Measurements from ENCODE around the gene VPS13D. TPM values are rescaled to one million over a fixed set of nuclear protein-coding genes. Genes with fewer than 3 reads are reported as not detected.

Gene VPS13D
- total and polyA plus RNA-seq, 2 donors (not counting 3 experiments of a cell fraction or from before 2014, with no cell fraction given): 13.6 to 48.5 TPM

GRCh38 chr1:12505639-12506280, 275.9 kb downstream of the VPS13D start:
- ChIA-PET CTCF (interaction anchor here (0.7 kb wide), 1 partner anchor 96 kb away, joined by 3 read pairs; no protein-coding TSS in a partner anchor), POLR2A (no interaction called here)
- no peak overlapping the region for H2AFZ ChIP-seq (ENCODE audit: low read depth, low read length)
- FAIRE-seq (no peak), DNase-seq (ENCODE audit: low read depth, low spot score) (no peak)
- H3K4me1 ChIP-seq (ENCODE audit: control insufficient read depth, extremely low read depth, insufficient read depth, low read length): peaks cover 19% of the 10 kb centered on the region
- no peak overlapping the region for H3K27ac ChIP-seq (ENCODE audit: insufficient read depth, low read depth, low read length)
- H3K79me2 ChIP-seq (ENCODE audit: control insufficient read depth, insufficient read depth, low read length): no peaks in the 10 kb centered on the region
- H3K4me3 ChIP-seq (replicated peaks in 1 of 3; ENCODE audit: insufficient read depth in 1 of 3, low read depth in 1 of 3, low read length in 3 of 3): no peak overlapping the region
- no peak overlapping the region for H3K9ac ChIP-seq (replicated peaks; ENCODE audit: extremely low read depth, insufficient read depth, low read length)
- H3K36me3 ChIP-seq (ENCODE audit: control insufficient read depth in 2 of 2, extremely low read depth in 1 of 2, insufficient read depth in 2 of 2, low read length in 2 of 2): peaks cover 0 to 7% of the 10 kb centered on the region in 2 experiments
- H4K20me1 ChIP-seq (replicated peaks; ENCODE audit: control insufficient read depth, extremely low read depth, insufficient read depth, low read length): no peaks in the 10 kb centered on the region
- TF ChIP-seq POLR2A (IDR thresholded peaks at IDR 0.05; ENCODE audit: low read depth, low read length) (no peak), JUN (IDR thresholded peaks at IDR 0.05; ENCODE audit: borderline replicate concordance, insufficient read depth, insufficient read length, low read depth) (no peak), MYC (IDR thresholded peaks at IDR 0.05; ENCODE audit: low read depth, low read length) (no peak), MAX (IDR thresholded peaks at IDR 0.05; ENCODE audit: insufficient read depth, insufficient read length) (no peak), EZH2 (IDR thresholded peaks at IDR 0.05; ENCODE audit: borderline replicate concordance, low read depth, low read length, severe bottlenecking) (no peak), POLR2AphosphoS5 (IDR thresholded peaks at IDR 0.05; ENCODE audit: insufficient read depth, low read depth, low read length) (no peak), CTCF (IDR thresholded peaks at IDR 0.05; ENCODE audit: extremely low read depth in 1 of 2, insufficient read depth in 1 of 2, low read depth in 1 of 2, low read length in 2 of 2) (no peak), FOS (IDR thresholded peaks at IDR 0.05; ENCODE audit: borderline replicate concordance, insufficient read depth, low read length) (no peak), GATA2 (IDR thresholded peaks at IDR 0.05; ENCODE audit: insufficient read depth, insufficient read length, low read depth, low read length) (no peak)
- H3K9me1 ChIP-seq (replicated peaks; ENCODE audit: control insufficient read depth, extremely low read depth, insufficient read depth, low read length): no peaks in the 10 kb centered on the region
- no TSS peak for BruUV-seq (replicated peaks)
- intact Hi-C loops (cut with micrococcal nuclease) (no loop called here), dilution Hi-C loops (cut with MboI; ENCODE audit: extremely low pct_ligation_motif_present, low sequenced_read_pairs) (no loop called here)
- no peaks in the 10 kb centered on the region for H3K27me3 ChIP-seq (ENCODE audit: control insufficient read depth in 2 of 2, insufficient read depth in 2 of 2, low read length in 2 of 2)
- H3K9me3 ChIP-seq (replicated peaks; ENCODE audit: control insufficient read depth, insufficient read depth, low read length): no peaks in the 10 kb centered on the region
- H3K4me2 ChIP-seq (ENCODE audit: insufficient read depth, low read length): no peak overlapping the region

Measured in endothelial cell of umbilical vein (primary cell).